Measurements from ENCODE around the gene HDAC5.
A peak's percentile ranks its signal among the peaks of the same experiment; 100 is the strongest.

HDAC5 gene

GRCh38 chr17:44088254-44088653 lies 35.2 kb downstream of the HDAC5 start:
- no peak overlapping the region for H3K4me3 Mint-ChIP-seq
- no peak overlapping the region for H3K27ac Mint-ChIP-seq
- H3K27me3 Mint-ChIP-seq = no peaks in the 10 kb centered on the region
- peaks cover 2% of the 10 kb centered on the region for H3K36me3 Mint-ChIP-seq
- no peaks in the 10 kb centered on the region for H3K9me3 Mint-ChIP-seq (ENCODE audit: low read depth)
- H3K4me1 Mint-ChIP-seq (ENCODE audit: low read depth) = peaks cover 14% of the 10 kb centered on the region

DNA sequence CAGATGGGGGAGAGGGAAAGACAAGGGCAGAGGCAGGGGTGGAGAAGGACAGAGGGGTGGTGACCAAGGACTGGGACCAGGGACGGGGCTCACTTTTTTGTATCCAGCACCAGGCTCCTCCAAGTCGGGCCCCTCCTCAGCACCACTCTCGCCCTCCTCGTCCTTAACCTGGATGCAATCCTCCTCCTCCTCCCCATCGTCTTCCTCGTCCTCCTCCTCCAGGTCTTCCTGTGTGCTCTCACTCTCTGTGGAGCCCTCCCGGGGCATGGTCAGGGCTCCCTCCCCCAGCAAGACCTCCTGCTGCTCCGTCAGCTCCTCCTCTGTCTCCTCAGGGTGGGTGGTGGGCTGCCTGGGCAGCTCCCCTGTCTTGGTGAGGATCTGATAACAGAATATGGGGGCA lies 36.1 kb downstream of the HDAC5 start:
- Mint-ChIP-seq H3K9me3 (ENCODE audit: low read depth) (no peaks in the 10 kb centered on the region), H3K4me3 (no peak overlapping the region), H3K36me3 (peaks cover 2% of the 10 kb centered on the region), H3K27ac (no peak overlapping the region), H3K27me3 (no peaks in the 10 kb centered on the region), H3K4me1 (ENCODE audit: low read depth) (peaks cover 14% of the 10 kb centered on the region)

- Mint-ChIP-seq H3K4me3 (peak overlapping the region; percentile 23), H3K4me1 (ENCODE audit: low read depth) (peaks cover 14% of the 10 kb centered on the region), H3K36me3 (peaks cover 2% of the 10 kb centered on the region), H3K27ac (peak overlapping the region; percentile 85), H3K9me3 (ENCODE audit: low read depth) (no peaks in the 10 kb centered on the region), H3K27me3 (no peaks in the 10 kb centered on the region)
Observed at GRCh38 chr17:44086364-44087311, 36.8 kb downstream of the HDAC5 start.

GRCh38 chr17:44085908-44086307 lies 37.5 kb downstream of the HDAC5 start:
- H3K27me3 Mint-ChIP-seq = no peaks in the 10 kb centered on the region
- H3K27ac Mint-ChIP-seq = peak overlapping the region; percentile 46
- H3K36me3 Mint-ChIP-seq = peaks cover 2% of the 10 kb centered on the region
- no peaks in the 10 kb centered on the region for H3K9me3 Mint-ChIP-seq (ENCODE audit: low read depth)
- peaks cover 14% of the 10 kb centered on the region for H3K4me1 Mint-ChIP-seq (ENCODE audit: low read depth)
- H3K4me3 Mint-ChIP-seq = no peak overlapping the region

DNA sequence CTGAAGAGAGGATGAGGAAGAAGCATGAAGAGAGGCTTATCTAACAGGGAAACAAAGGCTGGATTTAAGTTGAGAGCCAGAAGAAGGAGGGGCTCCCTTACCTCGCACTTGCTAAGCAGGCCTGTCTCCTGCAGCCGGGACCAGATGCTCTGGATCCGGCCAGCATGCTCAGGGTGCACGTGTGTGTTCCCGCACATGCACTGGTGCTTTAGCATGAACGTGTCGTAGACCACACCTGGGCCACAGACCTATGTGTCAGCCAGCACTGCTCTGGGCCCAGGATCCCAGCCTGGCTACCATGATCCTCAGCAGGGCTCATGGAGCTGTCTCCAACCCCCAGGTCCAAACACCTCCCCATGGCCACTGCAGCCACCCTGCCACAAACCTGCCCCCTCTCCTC lies 38.5 kb downstream of the HDAC5 start:
- Mint-ChIP-seq H3K4me3 (no peak overlapping the region), H3K36me3 (peaks cover 2% of the 10 kb centered on the region), H3K27me3 (no peaks in the 10 kb centered on the region)

DNA sequence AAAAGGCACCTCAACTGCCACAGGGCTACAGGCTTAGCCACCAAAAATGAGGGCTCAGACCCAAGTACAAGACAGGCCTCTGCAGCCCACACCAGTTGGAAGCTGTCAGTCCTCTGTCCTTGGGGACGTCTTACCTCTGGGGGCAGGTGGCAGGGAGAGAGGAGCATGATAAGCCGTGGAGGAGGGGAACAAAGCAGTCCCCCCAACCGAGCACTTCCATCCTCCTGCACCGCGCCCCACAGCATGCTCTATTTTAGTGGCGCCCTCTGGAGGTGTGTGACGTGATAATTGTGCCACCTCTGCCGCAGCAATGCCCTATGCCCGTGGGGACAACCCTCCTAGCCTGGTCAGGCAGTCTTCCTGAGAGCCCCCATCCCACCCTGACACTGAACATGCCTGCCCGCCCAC lies 39.3 kb downstream of the HDAC5 start:
- Mint-ChIP-seq H3K9me3 (ENCODE audit: low read depth) (no peaks in the 10 kb centered on the region), H3K27ac (no peak overlapping the region), H3K36me3 (peaks cover 2% of the 10 kb centered on the region), H3K27me3 (no peaks in the 10 kb centered on the region), H3K4me3 (no peak overlapping the region), H3K4me1 (ENCODE audit: low read depth) (peaks cover 14% of the 10 kb centered on the region)

More for the DNA sequence above, 38.5 kb downstream of the HDAC5 start:
- Mint-ChIP-seq H3K27ac (no peak overlapping the region), H3K4me1 (ENCODE audit: low read depth) (peaks cover 14% of the 10 kb centered on the region), H3K9me3 (ENCODE audit: low read depth) (no peaks in the 10 kb centered on the region)

GRCh38 chr17:44083250-44083849 lies 40.1 kb downstream of the HDAC5 start:
- H3K4me3 Mint-ChIP-seq = no peak overlapping the region
- no peaks in the 10 kb centered on the region for H3K27me3 Mint-ChIP-seq
- H3K9me3 Mint-ChIP-seq (ENCODE audit: low read depth) = no peaks in the 10 kb centered on the region
- H3K4me1 Mint-ChIP-seq (ENCODE audit: low read depth) = peaks cover 11% of the 10 kb centered on the region
- H3K36me3 Mint-ChIP-seq = no peaks in the 10 kb centered on the region
- H3K27ac Mint-ChIP-seq = no peak overlapping the region

DNA sequence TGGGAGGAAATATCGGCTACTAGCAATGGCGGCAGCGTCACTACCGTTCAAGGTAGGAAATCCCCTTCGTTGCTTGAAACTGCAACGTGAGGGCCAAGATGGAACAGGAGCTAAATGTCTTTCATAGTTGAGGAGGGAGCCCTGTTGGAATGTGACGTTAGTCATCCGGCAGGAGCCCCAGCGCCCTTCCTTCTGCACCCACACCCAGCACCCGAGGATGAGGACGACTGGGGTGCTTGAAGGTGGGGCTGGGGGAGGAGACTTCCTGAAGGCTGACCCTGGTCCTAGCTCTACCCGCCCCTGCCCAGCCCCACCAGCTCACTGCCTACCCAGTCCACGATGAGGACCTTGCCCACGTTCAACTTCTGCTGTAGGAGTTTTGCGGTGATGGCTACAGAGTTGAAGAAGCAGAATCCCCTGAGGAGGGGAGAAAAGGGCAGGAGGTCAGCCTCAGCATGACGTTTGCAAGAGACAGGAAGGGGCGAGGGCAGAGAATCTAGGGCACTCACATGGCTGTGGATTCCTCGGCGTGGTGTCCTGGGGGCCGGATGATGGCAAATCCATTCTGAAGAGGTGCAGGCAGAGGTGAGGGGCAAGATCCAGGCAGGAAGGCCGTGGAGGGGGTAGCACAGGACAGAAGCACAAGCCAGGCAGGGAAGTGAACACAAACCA lies 41.0 kb downstream of the HDAC5 start:
- H3K9me3 Mint-ChIP-seq (ENCODE audit: low read depth) = no peaks in the 10 kb centered on the region
- H3K4me3 Mint-ChIP-seq = no peak overlapping the region
- H3K36me3 Mint-ChIP-seq = no peaks in the 10 kb centered on the region
- peaks cover 7% of the 10 kb centered on the region for H3K4me1 Mint-ChIP-seq (ENCODE audit: low read depth)
- no peaks in the 10 kb centered on the region for H3K27me3 Mint-ChIP-seq
- no peak overlapping the region for H3K27ac Mint-ChIP-seq

GRCh38 chr17:44081681-44082080 lies 41.8 kb downstream of the HDAC5 start:
- H3K4me1 Mint-ChIP-seq (ENCODE audit: low read depth) = peaks cover 3% of the 10 kb centered on the region
- H3K9me3 Mint-ChIP-seq (ENCODE audit: low read depth) = no peaks in the 10 kb centered on the region
- H3K27me3 Mint-ChIP-seq = no peaks in the 10 kb centered on the region
- H3K4me3 Mint-ChIP-seq = no peak overlapping the region
- H3K27ac Mint-ChIP-seq = no peak overlapping the region
- H3K36me3 Mint-ChIP-seq = no peaks in the 10 kb centered on the region

- no peaks in the 10 kb centered on the region for H3K9me3 Mint-ChIP-seq (ENCODE audit: low read depth)
- no peaks in the 10 kb centered on the region for H3K36me3 Mint-ChIP-seq
- H3K27ac Mint-ChIP-seq = no peak overlapping the region
- H3K4me1 Mint-ChIP-seq (ENCODE audit: low read depth) = no peaks in the 10 kb centered on the region
- no peak overlapping the region for H3K4me3 Mint-ChIP-seq
- H3K27me3 Mint-ChIP-seq = no peaks in the 10 kb centered on the region
Observed at GRCh38 chr17:44079877-44080821, 43.3 kb downstream of the HDAC5 start.

GRCh38 chr17:44078412-44078811 lies 45.0 kb downstream of the HDAC5 start:
- Mint-ChIP-seq H3K9me3 (ENCODE audit: low read depth) (no peaks in the 10 kb centered on the region), H3K4me1 (ENCODE audit: low read depth) (no peaks in the 10 kb centered on the region), H3K36me3 (no peaks in the 10 kb centered on the region), H3K4me3 (no peak overlapping the region), H3K27me3 (no peaks in the 10 kb centered on the region), H3K27ac (no peak overlapping the region)

GRCh38 chr17:44077595-44077909 lies 45.9 kb downstream of the HDAC5 start:
- Mint-ChIP-seq H3K4me1 (ENCODE audit: low read depth) (peaks cover 3% of the 10 kb centered on the region), H3K36me3 (no peaks in the 10 kb centered on the region), H3K9me3 (ENCODE audit: low read depth) (no peaks in the 10 kb centered on the region), H3K27ac (no peak overlapping the region), H3K4me3 (no peak overlapping the region), H3K27me3 (no peaks in the 10 kb centered on the region)

DNA sequence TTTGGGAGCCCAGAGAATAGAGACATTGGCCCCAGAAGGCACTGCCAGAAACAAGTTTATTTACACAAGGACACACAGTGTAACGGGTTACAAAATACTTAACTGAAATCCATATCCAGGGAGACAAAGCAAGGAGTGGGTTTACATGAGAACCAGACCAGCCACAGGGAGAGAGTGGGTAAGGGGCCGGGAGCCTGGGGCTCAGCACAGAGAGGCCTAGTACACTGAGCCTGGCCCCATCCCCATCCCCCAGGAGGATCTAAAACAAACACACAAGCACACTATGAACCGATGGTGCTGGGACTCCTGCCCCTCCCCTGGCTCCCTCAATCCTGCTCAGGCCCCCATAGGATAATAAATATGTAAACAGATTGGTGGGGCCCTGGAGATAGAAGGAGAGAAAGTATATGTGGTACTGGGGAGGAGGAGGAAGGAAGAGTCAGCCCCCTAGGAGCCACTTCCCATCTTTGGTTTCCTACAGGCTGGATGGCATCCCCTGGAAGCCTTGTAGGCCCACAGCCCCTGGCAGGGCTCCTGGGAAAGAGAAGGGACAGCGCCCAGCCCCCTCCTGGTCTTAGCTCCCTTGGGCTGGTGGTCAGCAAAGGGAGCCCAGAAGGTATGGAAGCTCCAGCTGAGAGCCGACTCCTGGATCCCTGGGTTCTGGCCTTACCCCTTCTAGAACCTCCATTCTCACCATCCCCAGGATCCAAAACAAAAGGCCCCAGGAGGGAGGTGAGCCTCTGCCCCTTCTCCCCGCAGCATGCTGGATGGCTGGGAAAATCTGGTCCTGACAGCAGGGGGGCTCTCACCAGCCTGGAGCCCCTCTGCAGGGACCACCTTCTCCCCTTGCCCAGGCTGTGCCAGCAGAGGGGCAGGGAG lies 46.5 kb downstream of the HDAC5 start:
- H3K27ac Mint-ChIP-seq = peak overlapping the region; percentile 54
- H3K27me3 Mint-ChIP-seq = no peaks in the 10 kb centered on the region
- peaks cover 5% of the 10 kb centered on the region for H3K4me1 Mint-ChIP-seq (ENCODE audit: low read depth)
- H3K9me3 Mint-ChIP-seq (ENCODE audit: low read depth) = no peaks in the 10 kb centered on the region
- H3K4me3 Mint-ChIP-seq = no peak overlapping the region
- H3K36me3 Mint-ChIP-seq = no peaks in the 10 kb centered on the region
